Raji (cell line): ENCODE data around the gene POLR2C.

Source experiments
- POLR2A ChIP-seq: IDR thresholded peaks from 2 replicates; pipeline ENCODE4 v1.6.1; 2011; ENCODE audit warnings: low read depth, low read length, control low read depth; ENCODE audit not compliant: insufficient read depth

The POLR2C gene

GRCh38 chr16:57444711-57445110, 17.8 kb upstream of the POLR2C start:
- TF ChIP-seq POLR2A: no peak

- TF ChIP-seq POLR2A: no peak
These were observed 17.0 kb upstream of the POLR2C start for GRCh38 chr16:57445510-57445909.

- no peak for TF ChIP-seq POLR2A
These were observed 15.8 kb upstream of the POLR2C start for GRCh38 chr16:57446531-57447185.

- TF ChIP-seq POLR2A: peak; percentile 90
These were observed 15.1 kb upstream of the POLR2C start, which contains the start of the genes CIAPIN1 and COQ9 for GRCh38 chr16:57447186-57447962. Gene CIAPIN1, minus strand, starts transcription at chr16:57447385. Its CDS starts 6,457 bp downstream, at chr16:57440928. Gene COQ9, plus strand, starts transcription at chr16:57447479. Its CDS starts 27 bp downstream, at chr16:57447506.

- no peak for TF ChIP-seq POLR2A
These were observed 10.5 kb upstream of the POLR2C start for GRCh38 chr16:57452021-57452420.

- no peak for TF ChIP-seq POLR2A
These were observed 491 bp downstream of the POLR2C start for GRCh38 chr16:57462978-57463362.

GRCh38 chr16:57464523-57464922, 2.0 kb downstream of the POLR2C start:
- no peak for TF ChIP-seq POLR2A

- TF ChIP-seq POLR2A: no peak
These were observed 5.9 kb downstream of the POLR2C start for GRCh38 chr16:57468346-57468745.

GRCh38 chr16:57469046-57469445, 6.6 kb downstream of the POLR2C start:
- TF ChIP-seq POLR2A: no peak

GRCh38 chr16:57469917-57470470, 7.5 kb downstream of the POLR2C start:
- no peak for TF ChIP-seq POLR2A

GRCh38 chr16:57470711-57471110, 8.2 kb downstream of the POLR2C start:
- TF ChIP-seq POLR2A: no peak

GRCh38 chr16:57471209-57471608, 8.7 kb downstream of the POLR2C start:
- no peak for TF ChIP-seq POLR2A

- no peak for TF ChIP-seq POLR2A
These were observed 9.6 kb downstream of the POLR2C start for GRCh38 chr16:57471852-57472664.

- no peak for TF ChIP-seq POLR2A
These were observed 10.2 kb downstream of the POLR2C start for GRCh38 chr16:57472665-57473060.

GRCh38 chr16:57473176-57473840, 10.8 kb downstream of the POLR2C start:
- TF ChIP-seq POLR2A: no peak

GRCh38 chr16:57473906-57474305, 11.4 kb downstream of the POLR2C start:
- no peak for TF ChIP-seq POLR2A
